HG03039 (cell line): ENCODE data around the gene GPAT2.
A peak's percentile ranks its signal among the peaks of the same experiment; 100 is the strongest.
"Not testable (repeated sequence)": the region's sequence is repeated elsewhere in the genome, so short reads cannot be mapped to it uniquely, and the experiment has no call there.

Experiments used
- ATAC-seq: cut with Tn5 transposase; IDR thresholded peaks from one replicate; pipeline ENCODE4 v1.9.1; 2021; ENCODE audit warnings: mild to moderate bottlenecking, moderate library complexity; ENCODE audit not compliant: unreplicated experiment

The GPAT2 gene

GRCh38 chr2:96024336-96025193 lies 10.2 kb downstream of the GPAT2 start:
- ATAC-seq: no peak

GRCh38 chr2:96023701-96024100 lies 11.0 kb downstream of the GPAT2 start:
- ATAC-seq: not testable (repeated sequence)

GRCh38 chr2:96022701-96023447 lies 11.8 kb downstream of the GPAT2 start:
- ATAC-seq: peak; percentile 52

- ATAC-seq: not testable (repeated sequence)
These were observed 12.6 kb downstream of the GPAT2 start for GRCh38 chr2:96022126-96022525.

- not testable (repeated sequence) for ATAC-seq
These were observed 13.6 kb downstream of the GPAT2 start for GRCh38 chr2:96021142-96021541.

GRCh38 chr2:96019909-96020590 lies 14.7 kb downstream of the GPAT2 start:
- ATAC-seq: not testable (repeated sequence)

- ATAC-seq: not testable (repeated sequence)
These were observed 18.4 kb downstream of the GPAT2 start for GRCh38 chr2:96016321-96016720.

GRCh38 chr2:96012792-96013264 lies 21.9 kb downstream of the GPAT2 start:
- ATAC-seq: not testable (repeated sequence)

GRCh38 chr2:96012086-96012791 lies 22.5 kb downstream of the GPAT2 start:
- not testable (repeated sequence) for ATAC-seq

- ATAC-seq: peak; percentile 19
These were observed 23.6 kb downstream of the GPAT2 start for GRCh38 chr2:96011129-96011455.

- ATAC-seq: peak; percentile 99
These were observed 24.2 kb downstream of the GPAT2 start for GRCh38 chr2:96010320-96011128.

- not testable (repeated sequence) for ATAC-seq
These were observed 24.9 kb downstream of the GPAT2 start for GRCh38 chr2:96009833-96010232.

- not testable (repeated sequence) for ATAC-seq
These were observed 26.7 kb downstream of the GPAT2 start for GRCh38 chr2:96008051-96008450.

- not testable (repeated sequence) for ATAC-seq
These were observed 28.5 kb downstream of the GPAT2 start for GRCh38 chr2:96006248-96006647.

- peak; percentile 42 for ATAC-seq
These were observed 42.0 kb downstream of the GPAT2 start for GRCh38 chr2:95992520-95993272.

GRCh38 chr2:95992102-95992501 lies 42.6 kb downstream of the GPAT2 start:
- ATAC-seq: peak; percentile 38

GRCh38 chr2:95991351-95992094 lies 43.2 kb downstream of the GPAT2 start, which contains the start of gene ANKRD36C:
TSS of gene ANKRD36C (minus strand) at chr2:95991824. CDS start at chr2:95991708, 116 bp downstream.
- ATAC-seq: peak; percentile 90

- ATAC-seq: not testable (repeated sequence)
These were observed 43.8 kb downstream of the GPAT2 start for GRCh38 chr2:95990884-95991283.
